Central memory CD8-positive, alpha-beta T cell (primary cell): ENCODE data around the gene PRSS56.

ENCODE experiments used
- ATAC-seq: fragments of 150-1000 bp; cut with Tn5 transposase; replicated peaks from 2 replicates; pipeline ENCODE4 v1.10.0; 2022; ENCODE audit warnings: mild to moderate bottlenecking, moderate FRiP score, moderate number of reproducible peaks; ENCODE audit not compliant: poor library complexity, severe bottlenecking; ENCODE audit errors: extremely low read depth
- DNase-seq, 2 donors: peaks; one replicate each; pipeline ENCODE4 v3.0.0; 2021; ENCODE audit warnings: low spot score in 2 of 2
- H3K27ac Mint-ChIP-seq: one replicate; pipeline ENCODE4 v1.8.0; 2022; ENCODE audit warnings: low read depth, mild to moderate bottlenecking, moderate library complexity, mixed read lengths
- H3K27me3 Mint-ChIP-seq: one replicate; pipeline ENCODE4 v1.8.0; 2022; ENCODE audit warnings: mixed read lengths
- H3K36me3 Mint-ChIP-seq: one replicate; pipeline ENCODE4 v1.8.0; 2022; ENCODE audit warnings: mild to moderate bottlenecking, moderate library complexity, mixed read lengths; ENCODE audit not compliant: insufficient read depth
- H3K4me1 Mint-ChIP-seq: one replicate; pipeline ENCODE4 v1.8.0; 2022; ENCODE audit warnings: mixed read lengths
- H3K4me3 Mint-ChIP-seq: one replicate; pipeline ENCODE4 v1.8.0; 2022; ENCODE audit warnings: mild to moderate bottlenecking, moderate library complexity, mixed read lengths
- H3K9me3 Mint-ChIP-seq: one replicate; pipeline ENCODE4 v1.8.0; 2022; ENCODE audit warnings: mixed read lengths

The PRSS56 gene

DNA sequence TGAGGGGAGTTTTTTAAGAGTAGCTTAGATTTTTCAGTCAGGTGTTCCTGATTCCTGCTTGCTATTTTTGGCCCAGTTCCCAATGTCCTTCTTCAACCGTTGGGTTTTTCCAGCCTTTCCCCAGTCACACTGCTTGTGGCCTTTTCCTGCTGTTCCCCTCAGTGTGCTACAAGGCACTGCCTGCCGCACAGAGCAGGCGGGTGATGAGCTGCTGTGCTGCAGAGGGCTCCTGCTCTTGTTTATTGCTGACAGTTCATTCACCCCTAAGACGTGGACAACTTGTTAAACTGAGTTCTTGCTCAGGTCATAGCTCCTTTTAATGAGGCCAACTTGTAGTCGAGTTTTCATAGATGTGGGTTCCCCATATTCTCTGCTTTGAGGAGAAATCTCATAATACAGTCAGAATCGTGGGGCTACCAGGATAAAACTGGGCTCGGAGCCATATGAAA, 50.9 kb downstream of the PRSS56 start:
- Mint-ChIP-seq H3K9me3 (no peaks in the 10 kb centered on the region), H3K4me1 (no peaks in the 10 kb centered on the region), H3K36me3 (peaks cover 53% of the 10 kb centered on the region), H3K4me3 (no peak overlapping the region), H3K27ac (peak overlapping the region; percentile 44), H3K27me3 (no peaks in the 10 kb centered on the region)
- no peak for ATAC-seq
- no peak for DNase-seq

DNA sequence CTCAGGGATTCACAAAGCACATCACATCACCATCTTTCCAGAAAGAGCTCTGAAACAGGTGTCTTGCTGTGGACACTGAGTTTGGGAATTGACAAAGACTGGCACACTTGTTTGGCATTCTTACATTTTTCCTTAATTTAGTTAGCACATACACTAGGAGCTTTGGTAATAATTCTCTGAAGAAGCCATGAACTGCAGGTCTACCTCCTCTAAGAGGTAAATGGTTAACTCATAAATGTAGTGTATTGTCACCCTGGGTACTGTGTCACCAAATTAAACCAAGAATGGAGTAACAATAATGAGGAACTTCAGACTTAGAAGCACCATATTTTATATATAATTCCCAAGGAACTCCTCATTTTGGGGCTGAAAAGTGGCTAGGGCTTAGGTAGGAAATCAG, 52.9 kb downstream of the PRSS56 start:
- no peak overlapping the region for H3K4me3 Mint-ChIP-seq
- ATAC-seq (no peak), DNase-seq (no peak)
- H3K27ac Mint-ChIP-seq = no peak overlapping the region
- no peaks in the 10 kb centered on the region for H3K9me3 Mint-ChIP-seq
- no peaks in the 10 kb centered on the region for H3K4me1 Mint-ChIP-seq
- peaks cover 37% of the 10 kb centered on the region for H3K36me3 Mint-ChIP-seq
- H3K27me3 Mint-ChIP-seq = no peaks in the 10 kb centered on the region

DNA sequence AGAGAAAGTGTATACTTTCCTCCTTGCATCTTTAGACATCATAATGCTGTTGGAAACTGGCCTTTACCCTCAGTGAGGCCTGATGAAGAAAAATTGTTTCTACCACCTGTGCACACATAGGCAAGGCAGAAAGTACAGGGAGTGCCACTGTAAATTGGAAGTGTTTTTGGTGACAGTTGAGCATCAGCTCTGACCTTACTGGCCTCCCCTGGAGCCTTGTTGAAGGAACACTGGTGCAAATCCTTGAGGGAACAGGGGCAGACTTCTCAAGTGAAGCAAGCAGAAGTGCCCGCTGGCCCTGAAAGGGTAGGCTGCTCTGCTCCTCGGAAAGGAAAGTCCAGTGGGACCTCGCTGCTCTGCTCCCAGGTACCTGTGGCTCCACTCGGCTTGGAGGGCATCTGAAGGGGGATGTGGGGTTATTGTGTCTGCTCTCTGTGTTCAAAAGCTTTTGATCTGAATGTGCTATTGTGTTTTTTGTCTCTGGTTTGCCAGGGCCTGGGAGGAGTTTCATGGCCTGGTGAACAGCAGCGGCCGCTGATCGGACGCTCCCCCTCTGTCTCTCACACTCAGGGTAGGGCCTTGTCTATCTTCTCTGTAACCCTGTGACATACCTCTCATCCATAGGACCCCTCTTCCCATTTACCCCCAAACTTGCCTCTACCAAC, 53.7 kb downstream of the PRSS56 start:
- Mint-ChIP-seq H3K27me3 (no peaks in the 10 kb centered on the region), H3K27ac (no peak overlapping the region), H3K4me3 (no peak overlapping the region), H3K9me3 (no peaks in the 10 kb centered on the region), H3K4me1 (no peaks in the 10 kb centered on the region), H3K36me3 (peaks cover 29% of the 10 kb centered on the region)
- no peak for ATAC-seq
- no peak for DNase-seq

DNA sequence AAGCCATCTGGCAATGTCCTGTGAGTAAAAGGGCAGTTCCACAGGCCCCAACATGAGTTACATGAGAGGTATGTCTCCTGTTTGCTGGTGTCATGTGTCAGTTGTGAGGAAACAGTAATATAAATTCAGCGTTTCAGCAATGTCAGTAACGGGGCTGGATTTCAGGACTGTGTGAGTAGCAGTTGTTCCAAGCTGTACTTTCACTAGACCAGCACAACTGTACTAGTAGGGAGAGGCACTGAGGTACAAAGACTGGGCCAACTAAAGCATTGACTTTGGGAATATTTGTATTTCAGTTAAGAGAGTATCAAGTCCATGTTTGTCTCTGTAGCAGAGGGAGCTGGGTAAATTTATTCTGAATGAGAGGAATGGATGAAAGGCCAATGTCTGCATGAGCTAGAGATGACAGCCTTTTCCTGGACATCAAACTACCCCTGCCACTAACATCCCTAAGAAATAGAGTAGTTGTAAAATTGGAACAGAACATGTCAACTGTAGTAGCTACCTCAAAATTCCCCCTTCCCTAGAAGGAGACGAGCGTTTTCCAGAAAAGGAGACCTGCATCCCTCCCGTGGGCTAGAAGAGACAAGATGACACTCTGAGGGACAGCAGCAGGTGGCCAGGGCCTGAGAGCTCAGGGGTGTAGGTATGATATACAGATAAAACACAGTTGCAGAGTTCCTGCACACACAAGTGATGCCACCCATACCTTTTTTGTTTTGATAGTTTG, 54.7 kb downstream of the PRSS56 start:
- Mint-ChIP-seq H3K4me1 (no peaks in the 10 kb centered on the region), H3K27me3 (no peaks in the 10 kb centered on the region), H3K36me3 (peaks cover 22% of the 10 kb centered on the region), H3K27ac (no peak overlapping the region), H3K9me3 (no peaks in the 10 kb centered on the region), H3K4me3 (no peak overlapping the region)
- DNase-seq (no peak), ATAC-seq (no peak)
